Heart right ventricle (tissue), 16 donors: ENCODE results near the gene TBC1D19. TPM values are rescaled to one million over a fixed set of nuclear protein-coding genes. Genes with fewer than 3 reads are reported as not detected.
"Not testable (repeated sequence)": the region's sequence is repeated elsewhere in the genome, so short reads cannot be mapped to it uniquely, and the experiment has no call there.

Experiments
- ATAC-seq, 8 donors: fragments of 200-7000 bp; cut with Tn5 transposase; one replicate each; pipeline ENCODE4 v1.9.1; 2020; ENCODE audit warnings: mild to moderate bottlenecking in 8 of 8, moderate library complexity in 8 of 8, moderate number of reproducible peaks in 1 of 8
- DNase-seq, 2 donors: peaks; one replicate each; pipeline ENCODE4 v3.0.0-alpha.2; 2020
- H3K27ac ChIP-seq, 10 donors: fragments of 200-600 bp; sonication (generic) in 2 of 10; one replicate each; pipeline versions ENCODE4 v1.5.0 to v1.8.0; 2020 to 2022; ENCODE audit warnings: mild to moderate bottlenecking in 3 of 10
- H3K27me3 ChIP-seq, 7 donors: fragments of 200-600 bp; one replicate each; pipeline ENCODE4 v1.8.0; 2021 to 2022; ENCODE audit warnings: mild to moderate bottlenecking in 2 of 7
- H3K36me3 ChIP-seq, 9 donors: fragments of 200-600 bp; sonication (generic) in 1 of 9; one replicate each; pipeline versions ENCODE4 v1.5.0 to v1.8.0; 2020 to 2022; ENCODE audit warnings: mild to moderate bottlenecking in 2 of 9
- H3K4me1 ChIP-seq, 9 donors: fragments of 200-600 bp; sonication (generic) in 1 of 9; one replicate each; pipeline versions ENCODE4 v1.5.0 to v1.8.0; 2020 to 2022; ENCODE audit warnings: mild to moderate bottlenecking in 4 of 9
- H3K4me3 ChIP-seq, 10 donors: fragments of 200-600 bp; sonication (generic) in 2 of 10; one replicate each; pipeline versions ENCODE4 v1.5.0 to v1.8.0; 2020 to 2022; ENCODE audit warnings: mild to moderate bottlenecking in 7 of 10, moderate library complexity in 2 of 10
- H3K9me3 ChIP-seq, 11 donors: fragments of 200-600 bp in 10 of 11; sonication (generic) in 2 of 11; one replicate each; pipeline versions ENCODE4 v1.5.0 to v1.8.0; 2013 to 2022; ENCODE audit warnings: mild to moderate bottlenecking in 2 of 11, control low read depth in 1 of 11, moderate library complexity in 1 of 11
- CTCF ChIP-seq, 9 donors: fragments of 200-600 bp; sonication (generic) in 2 of 9; IDR thresholded peaks; one replicate each; pipeline versions ENCODE4 v1.5.0 to v1.8.0; 2021 to 2022; ENCODE audit warnings: antibody characterized with exemption in 9 of 9, mild to moderate bottlenecking in 5 of 9, moderate library complexity in 1 of 9
- WGBS, 2 donors: extraction: QIAGEN DNeasy Blood & Tissue Kit; methylation state at CpG; one replicate each; pipeline ENCODE4 v1.1.7; 2013; ENCODE audit warnings: inconsistent platforms in 1 of 2; 5-methylcytosine and 5-hydroxymethylcytosine counted together
- intact Hi-C, 10 donors: fragments of 100-400 bp; cut with DNase I; formaldehyde crosslinking; loops; one replicate each; pipeline versions ENCODE4 v1.11.1 to v1.14.2; 2022
- polyA plus RNA-seq, 2 donors: library from polyadenylated mRNA; stranded (reverse); fragments of 200-250 nt; gene quantifications; one replicate each; pipeline ENCODE4 v1.2.3, GENCODE V29; 2013
- total RNA-seq, 10 donors: library from RNA; stranded (reverse); fragmentation: NEBNext Ultra II Directional in 3 of 10; extraction: Animal tissue kit (Norgen Biotek cat#: 25700) in 3 of 10; gene quantifications; one replicate each; pipeline versions ENCODE4 v1.2.1 to v1.2.4, GENCODE V29; 2021 to 2023
- donor health status: Arrhythmogenic right ventricular cardiomyopathy.
- donor health status: ischemic (EF 13 %, LVEDD 7.1; RV severe dilation, severe dysfunction).
- donor health status: healthy with polysubstance abuse.
- donor health status: DM: no; HTN: yes; CAD: no.
- donor health status: DM: no; HTN: no; CAD: no.
- donor health status: ischemic (EF 25% LVEDD 6.9; RV normal size, moderate dysfunction).
- donor health status: ischemic (EF 25% LVEDD 5.7; RV mildly dilated, moderate dysfunction).
- donor health status: healthy.
- donor health status: DM: yes; HTN: yes; CAD: no.
- donor health status: Ischemic cardiomyopathy.
- donor health status: ischemic (EF 35%, LVEDD 5.7; RV mildly dilated, moderate dysfunction).
- donor health status: nonischemic (EF 11% LVEDD 7.7; RV severe dilation, severe dysfunction).
- donor health status: DM: yes; HTN: yes; CAD: no.
- donor health status: PGD.
- donor health status: ischemic (EF 29% LVEDD 5.4; RV normal size, mild dysfunction).
- donor health status: nonischemic (EF 23%, LVEDD 6.1; RV moderate dilation, normal function).

TBC1D19 gene
- total and polyA plus RNA-seq, 12 donors = 1.6 to 10.7 (median 9.4) TPM

GRCh38 chr4:26613735-26614134 is 29.9 kb downstream of the TBC1D19 start:
- H3K27ac ChIP-seq = no peak overlapping the region
- ATAC-seq (no peak), DNase-seq (no peak)
- no peaks in the 10 kb centered on the region for H3K9me3 ChIP-seq
- no peak overlapping the region for H3K4me3 ChIP-seq
- H3K4me1 ChIP-seq = peaks cover 0 to 19% (median 0%) of the 10 kb centered on the region in 9 donors
- intact Hi-C loops = no loop called here
- H3K36me3 ChIP-seq = peaks cover 0 to 8% (median 0%) of the 10 kb centered on the region in 9 donors
- H3K27me3 ChIP-seq = no peaks in the 10 kb centered on the region
- WGBS, 2 donors = 78 to 82% methylated on average over 3 of the region's 3 CpGs
- TF ChIP-seq CTCF (IDR thresholded peaks at IDR 0.05) = no peak

DNA sequence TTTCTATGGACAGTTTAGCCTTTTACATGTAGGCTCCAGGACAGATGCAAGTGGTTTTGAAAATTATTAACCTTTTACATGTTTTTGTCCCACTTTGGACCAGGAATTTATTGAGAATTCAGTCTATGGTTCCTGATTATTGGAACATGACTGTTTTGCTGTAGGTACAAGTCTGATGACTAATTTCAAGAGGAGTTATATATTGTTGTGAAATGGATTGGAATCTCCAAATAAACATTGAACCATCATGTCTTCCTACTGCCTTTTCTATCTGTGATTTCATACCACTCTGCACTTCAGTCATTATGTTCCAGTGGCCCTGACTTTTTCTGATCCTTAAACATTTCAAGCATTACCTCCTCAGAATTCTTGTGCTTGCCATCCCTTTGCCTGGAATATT is 35.9 kb downstream of the TBC1D19 start:
- no peak overlapping the region for H3K27ac ChIP-seq
- H3K4me1 ChIP-seq = no peaks in the 10 kb centered on the region
- no peak for TF ChIP-seq CTCF (IDR thresholded peaks at IDR 0.05)
- no peak overlapping the region for H3K4me3 ChIP-seq
- ATAC-seq = no peak
- H3K36me3 ChIP-seq = peaks cover 0 to 28% (median 0%) of the 10 kb centered on the region in 9 donors
- intact Hi-C loops = no loop called here
- no peak for DNase-seq
- no peaks in the 10 kb centered on the region for H3K27me3 ChIP-seq
- H3K9me3 ChIP-seq = no peaks in the 10 kb centered on the region

GRCh38 chr4:26621366-26621765 is 37.5 kb downstream of the TBC1D19 start:
- intact Hi-C loops = no loop called here
- no peak overlapping the region for H3K27ac ChIP-seq
- no peak for TF ChIP-seq CTCF (IDR thresholded peaks at IDR 0.05)
- H3K4me1 ChIP-seq = no peaks in the 10 kb centered on the region
- DNase-seq = no peak
- 96 to 97% methylated on average over 3 of the region's 3 CpGs for WGBS, 2 donors
- H3K36me3 ChIP-seq = peaks cover 0 to 28% (median 0%) of the 10 kb centered on the region in 9 donors
- H3K9me3 ChIP-seq = no peaks in the 10 kb centered on the region
- H3K27me3 ChIP-seq = no peaks in the 10 kb centered on the region
- no peak for ATAC-seq
- no peak overlapping the region for H3K4me3 ChIP-seq

GRCh38 chr4:26622913-26623312 is 39.0 kb downstream of the TBC1D19 start:
- peaks cover 0 to under 1% (median 0%) of the 10 kb centered on the region in 11 donors for H3K9me3 ChIP-seq
- no peaks in the 10 kb centered on the region for H3K4me1 ChIP-seq
- H3K27ac ChIP-seq = no peak overlapping the region
- TF ChIP-seq CTCF (IDR thresholded peaks at IDR 0.05) = no peak
- intact Hi-C loops = no loop called here
- WGBS, 2 donors = 76 to 82% methylated on average over 2 of the region's 2 CpGs
- ATAC-seq (no peak), DNase-seq (no peak)
- H3K36me3 ChIP-seq = peaks cover 0 to 25% (median 0%) of the 10 kb centered on the region in 9 donors
- no peak overlapping the region for H3K4me3 ChIP-seq
- H3K27me3 ChIP-seq = no peaks in the 10 kb centered on the region

DNA sequence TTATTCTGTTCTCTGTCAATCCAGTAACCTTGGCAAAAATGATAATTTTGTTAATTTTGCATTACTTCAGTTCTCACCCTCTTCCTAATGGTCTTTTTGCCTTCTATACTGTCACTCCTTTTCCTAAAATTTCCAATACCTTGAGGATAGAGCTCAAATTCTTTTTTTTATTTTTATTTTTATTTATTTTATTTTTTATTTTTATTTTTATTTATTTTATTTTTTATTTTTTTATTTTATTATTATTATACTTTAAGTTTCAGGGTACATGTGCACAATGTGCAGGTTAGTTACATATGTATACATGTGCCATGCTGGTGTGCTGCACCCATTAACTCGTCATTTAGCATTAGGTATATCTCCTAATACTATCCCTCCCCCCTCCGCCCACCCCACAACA is 42.8 kb downstream of the TBC1D19 start:
- peaks cover 0 to 25% (median 0%) of the 10 kb centered on the region in 9 donors for H3K36me3 ChIP-seq
- WGBS, 2 donors = 83 to 100% methylated on average over 2 of the region's 2 CpGs
- H3K27me3 ChIP-seq, H3K4me1 ChIP-seq, ATAC-seq, H3K9me3 ChIP-seq, H3K4me3 ChIP-seq, H3K27ac ChIP-seq, intact Hi-C loops, DNase-seq: not testable (repeated sequence)
